ENCODE results near the gene GAST.

- TF ChIP-seq CTCF (IDR thresholded peaks at IDR 0.05): no peak
- TF ChIP-seq EZH2 (IDR thresholded peaks at IDR 0.05): no peak
Observed at GRCh38 chr17:41736983-41737679, 25.0 kb downstream of the GAST start.
